Measurements from ENCODE around the gene PRF1. TPM values are rescaled to one million over a fixed set of nuclear protein-coding genes. Genes with fewer than 3 reads are reported as not detected.

PRF1 gene
- total RNA-seq, 4 donors from 2014 or later = 0.34 to 2.5 (median 0.70) TPM; not detected in 1

- no peaks in the 10 kb centered on the region for H3K36me3 ChIP-seq
- TF ChIP-seq EP300 (IDR thresholded peaks at IDR 0.05) (no peak), POLR2AphosphoS5 (IDR thresholded peaks at IDR 0.05) (no peak), CTCF (IDR thresholded peaks at IDR 0.05) (no peak), POLR2A (IDR thresholded peaks at IDR 0.05) (no peak)
- DNase-seq (ENCODE audit: low spot score in 2 of 2) = no peak
- H3K4me3 ChIP-seq = no peak overlapping the region
- no peaks in the 10 kb centered on the region for H3K4me1 ChIP-seq
- H3K27ac ChIP-seq = no peak overlapping the region
- H3K27me3 ChIP-seq = no peaks in the 10 kb centered on the region
- 92% methylated on average over 1 of the region's 1 CpG for WGBS
- no peaks in the 10 kb centered on the region for H3K9me3 ChIP-seq
Measured at GRCh38 chr10:70629338-70629737, 26.8 kb upstream of the PRF1 start.

- no peak overlapping the region for H3K27ac ChIP-seq
- H3K27me3 ChIP-seq = no peaks in the 10 kb centered on the region
- H3K4me3 ChIP-seq = no peak overlapping the region
- no peak for DNase-seq (ENCODE audit: low spot score in 2 of 2)
- H3K4me1 ChIP-seq = no peaks in the 10 kb centered on the region
- no peak for TF ChIP-seq EP300 (IDR thresholded peaks at IDR 0.05)
- TF ChIP-seq POLR2AphosphoS5 (IDR thresholded peaks at IDR 0.05) = no peak
- no peak for TF ChIP-seq CTCF (IDR thresholded peaks at IDR 0.05)
- TF ChIP-seq POLR2A (IDR thresholded peaks at IDR 0.05) = no peak
- H3K36me3 ChIP-seq = no peaks in the 10 kb centered on the region
- no peaks in the 10 kb centered on the region for H3K9me3 ChIP-seq
Measured at GRCh38 chr10:70626056-70626455, 23.5 kb upstream of the PRF1 start.

- H3K4me1 ChIP-seq = no peaks in the 10 kb centered on the region
- no peaks in the 10 kb centered on the region for H3K36me3 ChIP-seq
- no peak for DNase-seq (ENCODE audit: low spot score in 2 of 2)
- TF ChIP-seq POLR2A (IDR thresholded peaks at IDR 0.05) = no peak
- TF ChIP-seq POLR2AphosphoS5 (IDR thresholded peaks at IDR 0.05) = no peak
- TF ChIP-seq CTCF (IDR thresholded peaks at IDR 0.05) = no peak
- no peak for TF ChIP-seq EP300 (IDR thresholded peaks at IDR 0.05)
- no peaks in the 10 kb centered on the region for H3K9me3 ChIP-seq
- H3K4me3 ChIP-seq = no peak overlapping the region
- H3K27me3 ChIP-seq = peaks cover 1% of the 10 kb centered on the region
- WGBS = 92% methylated on average over 2 of the region's 3 CpGs
- no peak overlapping the region for H3K27ac ChIP-seq
Measured at GRCh38 chr10:70622981-70623844, 20.7 kb upstream of the PRF1 start.

- WGBS = 83% methylated on average over 2 of the region's 3 CpGs
Measured at GRCh38 chr10:70622541-70622940, 20.0 kb upstream of the PRF1 start.

More at GRCh38 chr10:70622541-70622940, 20.0 kb upstream of the PRF1 start:
- H3K36me3 ChIP-seq = no peaks in the 10 kb centered on the region
- H3K27ac ChIP-seq = no peak overlapping the region
- DNase-seq (ENCODE audit: low spot score in 2 of 2) = no peak
- no peaks in the 10 kb centered on the region for H3K4me1 ChIP-seq
- no peak overlapping the region for H3K4me3 ChIP-seq
- TF ChIP-seq EP300 (IDR thresholded peaks at IDR 0.05) = no peak
- no peak for TF ChIP-seq POLR2A (IDR thresholded peaks at IDR 0.05)
- TF ChIP-seq POLR2AphosphoS5 (IDR thresholded peaks at IDR 0.05) = no peak
- TF ChIP-seq CTCF (IDR thresholded peaks at IDR 0.05) = no peak
- H3K27me3 ChIP-seq = peaks cover 6% of the 10 kb centered on the region
- no peaks in the 10 kb centered on the region for H3K9me3 ChIP-seq
